ENCODE results near the gene RPSA. TPM values are rescaled to one million over a fixed set of nuclear protein-coding genes. Genes with fewer than 3 reads are reported as not detected.

The RPSA gene
- total RNA-seq, 1 experiment from 2014 or later: 1,984 TPM

DNA sequence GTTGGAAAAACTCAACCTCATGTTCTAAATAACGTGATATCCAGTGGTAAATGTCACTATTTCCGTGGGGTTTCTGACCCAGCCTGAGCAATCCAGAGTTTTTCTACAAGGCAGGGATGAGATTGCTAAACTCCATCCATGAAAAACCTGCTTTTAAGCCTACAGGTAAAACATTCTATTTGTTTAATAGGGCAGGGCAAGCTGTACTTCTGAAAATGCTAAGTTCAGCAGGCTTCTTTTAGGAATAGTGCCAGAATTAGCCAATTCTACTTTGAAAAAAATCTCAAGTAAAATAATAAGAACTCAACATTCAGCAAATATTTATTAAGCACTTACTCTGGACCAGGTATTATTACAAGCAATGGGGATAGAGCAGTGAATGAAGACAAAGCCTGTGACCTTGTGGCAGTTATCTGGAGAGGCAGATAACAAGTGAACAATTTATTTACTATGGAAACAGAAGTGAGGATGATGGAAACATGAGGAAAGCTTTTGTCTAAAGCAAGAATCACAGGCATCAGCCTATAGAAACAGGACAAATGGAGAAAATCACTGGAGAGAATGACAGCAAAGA is 13.3 kb downstream of the RPSA start:
- H3K27me3 Mint-ChIP-seq (ENCODE audit: insufficient read depth, unreplicated experiment): no peaks in the 10 kb centered on the region
- TF ChIP-seq, protein P1, sequence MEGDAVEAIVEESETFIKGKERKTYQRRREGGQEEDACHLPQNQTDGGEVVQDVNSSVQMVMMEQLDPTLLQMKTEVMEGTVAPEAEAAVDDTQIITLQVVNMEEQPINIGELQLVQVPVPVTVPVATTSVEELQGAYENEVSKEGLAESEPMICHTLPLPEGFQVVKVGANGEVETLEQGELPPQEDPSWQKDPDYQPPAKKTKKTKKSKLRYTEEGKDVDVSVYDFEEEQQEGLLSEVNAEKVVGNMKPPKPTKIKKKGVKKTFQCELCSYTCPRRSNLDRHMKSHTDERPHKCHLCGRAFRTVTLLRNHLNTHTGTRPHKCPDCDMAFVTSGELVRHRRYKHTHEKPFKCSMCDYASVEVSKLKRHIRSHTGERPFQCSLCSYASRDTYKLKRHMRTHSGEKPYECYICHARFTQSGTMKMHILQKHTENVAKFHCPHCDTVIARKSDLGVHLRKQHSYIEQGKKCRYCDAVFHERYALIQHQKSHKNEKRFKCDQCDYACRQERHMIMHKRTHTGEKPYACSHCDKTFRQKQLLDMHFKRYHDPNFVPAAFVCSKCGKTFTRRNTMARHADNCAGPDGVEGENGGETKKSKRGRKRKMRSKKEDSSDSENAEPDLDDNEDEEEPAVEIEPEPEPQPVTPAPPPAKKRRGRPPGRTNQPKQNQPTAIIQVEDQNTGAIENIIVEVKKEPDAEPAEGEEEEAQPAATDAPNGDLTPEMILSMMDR (IDR thresholded peaks at IDR 0.05; ENCODE audit: unreplicated experiment): no peak
- intact Hi-C loops (cut with micrococcal nuclease): no loop called here
- DNase-seq (ENCODE audit: unreplicated experiment): no peak
- H3K27ac Mint-ChIP-seq (ENCODE audit: low read depth, unreplicated experiment): no peak overlapping the region
- no peaks in the 10 kb centered on the region for H3K9me3 Mint-ChIP-seq (ENCODE audit: unreplicated experiment)
- BruUV-seq (replicated peaks): no TSS peak
- H3K36me3 Mint-ChIP-seq (ENCODE audit: insufficient read depth, unreplicated experiment): peaks cover 13% of the 10 kb centered on the region
- CTCF ChIA-PET: interaction anchor here (0.8 to 1.3 kb wide), 3 partner anchors 27 to 81 kb away, joined by 3 read pairs; no protein-coding TSS in a partner anchor
- POLR2A ChIA-PET: interaction anchor here (1.0 to 1.1 kb wide), 2 partner anchors 10 to 27 kb away, joined by 3 read pairs; no protein-coding TSS in a partner anchor
- peaks cover 8% of the 10 kb centered on the region for H3K4me1 Mint-ChIP-seq (ENCODE audit: insufficient read depth, unreplicated experiment)
- H3K4me3 Mint-ChIP-seq (ENCODE audit: unreplicated experiment): no peak overlapping the region

DNA sequence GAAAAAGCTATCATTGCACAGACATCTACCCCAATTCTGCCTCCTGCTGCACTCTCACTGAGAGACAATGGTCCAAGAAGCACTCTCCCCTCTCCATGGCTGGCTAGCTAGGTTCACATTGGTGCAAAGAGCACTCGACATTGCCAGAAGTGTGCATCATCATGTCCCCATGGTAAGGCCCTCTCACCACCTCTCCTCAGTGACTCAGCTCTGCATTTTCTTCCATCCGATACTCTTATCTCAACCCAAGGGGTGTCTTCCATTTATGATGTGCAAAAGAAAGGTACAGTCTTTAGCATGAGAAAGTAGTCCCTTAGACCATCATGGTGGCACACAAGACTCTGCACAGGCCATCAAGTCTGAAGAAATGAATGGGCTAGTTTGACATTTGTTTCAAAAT is 14.0 kb downstream of the RPSA start:
- BruUV-seq (replicated peaks): no TSS peak
- intact Hi-C loops (cut with micrococcal nuclease): no loop called here
- H3K27me3 Mint-ChIP-seq (ENCODE audit: insufficient read depth, unreplicated experiment): no peaks in the 10 kb centered on the region
- TF ChIP-seq, protein P1 (IDR thresholded peaks at IDR 0.05; ENCODE audit: unreplicated experiment): no peak
- no peak overlapping the region for H3K4me3 Mint-ChIP-seq (ENCODE audit: unreplicated experiment)
- POLR2A ChIA-PET: interaction anchor here (1.0 kb wide), 1 partner anchor 27 kb away, joined by 3 read pairs; no protein-coding TSS in a partner anchor
- H3K36me3 Mint-ChIP-seq (ENCODE audit: insufficient read depth, unreplicated experiment): peaks cover 6% of the 10 kb centered on the region
- no peak overlapping the region for H3K27ac Mint-ChIP-seq (ENCODE audit: low read depth, unreplicated experiment)
- CTCF ChIA-PET: interaction anchor here (0.8 to 1.3 kb wide), 2 partner anchors 78 to 80 kb away, joined by 3 read pairs; no protein-coding TSS in a partner anchor
- no peaks in the 10 kb centered on the region for H3K9me3 Mint-ChIP-seq (ENCODE audit: unreplicated experiment)
- H3K4me1 Mint-ChIP-seq (ENCODE audit: insufficient read depth, unreplicated experiment): peaks cover 5% of the 10 kb centered on the region
- no peak for DNase-seq (ENCODE audit: unreplicated experiment)

DNA sequence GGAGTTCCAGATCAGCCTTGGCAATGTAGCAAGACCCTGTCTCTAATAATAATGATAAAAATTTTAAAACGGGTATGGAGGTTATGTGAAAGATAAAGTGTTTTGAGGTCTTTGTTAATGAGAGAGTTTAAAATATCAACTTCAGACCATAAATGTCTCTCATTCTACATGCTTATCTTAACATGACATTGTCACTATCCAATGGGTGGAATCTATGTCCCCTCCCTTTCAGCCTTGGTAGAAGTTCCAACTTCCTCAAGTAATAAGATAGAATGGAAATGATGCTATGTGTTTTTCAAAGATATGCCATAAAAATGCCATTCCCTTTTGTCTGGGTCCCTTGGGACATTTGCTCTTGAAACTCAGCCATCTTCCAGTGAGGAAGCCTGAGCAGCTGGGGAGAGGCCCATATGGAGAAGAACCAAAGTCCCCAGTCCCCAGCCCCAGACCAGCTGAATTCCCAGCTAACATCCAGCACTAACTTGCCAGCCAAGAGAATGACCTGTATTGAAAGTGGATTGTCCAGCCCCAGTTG is 17.0 kb downstream of the RPSA start:
- intact Hi-C loops (cut with micrococcal nuclease): no loop called here
- Mint-ChIP-seq H3K36me3 (ENCODE audit: insufficient read depth, unreplicated experiment) (no peaks in the 10 kb centered on the region), H3K27me3 (ENCODE audit: insufficient read depth, unreplicated experiment) (no peaks in the 10 kb centered on the region), H3K27ac (ENCODE audit: low read depth, unreplicated experiment) (no peak overlapping the region), H3K4me3 (ENCODE audit: unreplicated experiment) (no peak overlapping the region), H3K4me1 (ENCODE audit: insufficient read depth, unreplicated experiment) (no peaks in the 10 kb centered on the region), H3K9me3 (ENCODE audit: unreplicated experiment) (no peaks in the 10 kb centered on the region)
- DNase-seq (ENCODE audit: unreplicated experiment): no peak
- BruUV-seq (replicated peaks): no TSS peak
- CTCF ChIA-PET: interaction anchor here (0.6 to 3.8 kb wide), 3 partner anchors 24 to 311 kb away, joined by 3 to 22 read pairs (median 17); no protein-coding TSS in a partner anchor
- TF ChIP-seq, protein P1 (IDR thresholded peaks at IDR 0.05; ENCODE audit: unreplicated experiment): no peak
- POLR2A ChIA-PET: interaction anchor here (1.4 kb wide), 1 partner anchor 9 kb away, joined by 3 read pairs; no protein-coding TSS in a partner anchor

DNA sequence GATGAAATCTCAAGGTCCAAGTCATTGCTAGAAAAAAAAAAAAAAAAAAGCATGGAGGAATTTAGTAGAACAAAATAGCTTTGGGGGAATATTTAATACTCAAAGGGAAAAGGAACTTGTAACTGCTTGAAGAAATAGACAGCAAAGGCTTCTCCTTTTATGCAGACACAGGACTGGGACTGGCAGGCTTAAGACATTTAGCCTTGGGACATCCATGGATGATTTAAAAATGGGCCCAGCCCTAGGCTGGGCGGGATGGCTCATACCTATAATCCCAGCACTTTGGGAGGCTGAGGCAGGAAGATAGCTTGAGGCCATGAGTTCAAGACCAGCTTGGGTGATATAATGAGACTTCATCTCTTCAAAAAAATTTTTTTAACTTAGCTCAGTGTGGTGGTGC is 19.8 kb downstream of the RPSA start:
- ChIA-PET POLR2A (interaction anchor here (1.7 kb wide), 1 partner anchor 9 kb away, joined by 5 read pairs; no protein-coding TSS in a partner anchor), CTCF (interaction anchor here (0.5 to 3.8 kb wide), 8 partner anchors 10 to 73 kb away, joined by 3 to 18 read pairs (median 5); no protein-coding TSS in a partner anchor)
- TF ChIP-seq, protein P1 (IDR thresholded peaks at IDR 0.05; ENCODE audit: unreplicated experiment): no peak
- H3K27ac Mint-ChIP-seq (ENCODE audit: low read depth, unreplicated experiment): no peak overlapping the region
- no peaks in the 10 kb centered on the region for H3K4me1 Mint-ChIP-seq (ENCODE audit: insufficient read depth, unreplicated experiment)
- DNase-seq (ENCODE audit: unreplicated experiment): no peak
- H3K27me3 Mint-ChIP-seq (ENCODE audit: insufficient read depth, unreplicated experiment): no peaks in the 10 kb centered on the region
- no TSS peak for BruUV-seq (replicated peaks)
- no peaks in the 10 kb centered on the region for H3K9me3 Mint-ChIP-seq (ENCODE audit: unreplicated experiment)
- intact Hi-C loops (cut with micrococcal nuclease): no loop called here
- no peak overlapping the region for H3K4me3 Mint-ChIP-seq (ENCODE audit: unreplicated experiment)
- H3K36me3 Mint-ChIP-seq (ENCODE audit: insufficient read depth, unreplicated experiment): no peaks in the 10 kb centered on the region
